IMR-90 (cell line): Measurements from ENCODE around the gene MTCP1. TPM values are rescaled to one million over a fixed set of nuclear protein-coding genes. Genes with fewer than 3 reads are reported as not detected.

Experiments
- ATAC-seq: fragments of 200-7000 bp; cut with Tn5 transposase; 2 replicates; pipeline ENCODE4 v1.9.1; 2020; ENCODE audit warnings: low read depth, mild to moderate bottlenecking, moderate library complexity
- BruUV-seq: library from RNA; stranded (reverse); fragments of 400-500 nt; replicated peaks from 2 replicates; lab custom pipeline; 2021; lab: Mats Ljungman, UMichigan
- CTCF ChIA-PET: fragments of 300-600 bp; formaldehyde crosslinking; extraction: SDS; loops from one replicate; lab custom pipeline; 2021; ENCODE audit warnings: antibody characterized with exemption; lab: Yijun Ruan, JAX
- POLR2A ChIA-PET: fragments of 300-600 bp; sonication (Branson Sonifier 250); formaldehyde crosslinking; loops from one replicate; lab custom pipeline; 2022; ENCODE audit warnings: antibody characterized with exemption; ENCODE audit not compliant: unreplicated experiment; lab: Charles Lee
- DNase-seq: peaks from one replicate; pipeline ENCODE4 v3.0.0; 2013
- H2AFZ ChIP-seq: replicated peaks from 2 replicates; pipeline ENCODE3; 2013; ENCODE audit warnings: low read length, mild to moderate bottlenecking; ENCODE audit not compliant: poor library complexity
- H2AK5ac ChIP-seq: 2 replicates; pipeline ENCODE4 v1.6.1; 2013; ENCODE audit warnings: low read depth, low read length, inconsistent platforms
- H2AK9ac ChIP-seq: replicated peaks from 2 replicates; pipeline ENCODE3; 2013; ENCODE audit warnings: mild to moderate bottlenecking, low read depth, low read length, moderate library complexity; ENCODE audit not compliant: poor library complexity
- H2BK120ac ChIP-seq: 2 replicates; pipeline ENCODE4 v1.6.1; 2013; ENCODE audit warnings: low read depth, low read length, inconsistent platforms
- H2BK15ac ChIP-seq: 3 replicates; pipeline ENCODE4 v1.6.1; 2013; ENCODE audit warnings: low read depth, low read length, inconsistent platforms
- H2BK20ac ChIP-seq: 2 replicates; pipeline ENCODE4 v1.6.1; 2013; ENCODE audit warnings: low read depth, mild to moderate bottlenecking, inconsistent platforms, low read length, moderate library complexity
- H2BK5ac ChIP-seq: 2 replicates; pipeline ENCODE4 v1.6.1; 2013; ENCODE audit warnings: mild to moderate bottlenecking, low read depth, low read length, inconsistent platforms; ENCODE audit not compliant: poor library complexity, severe bottlenecking
- H3K14ac ChIP-seq: replicated peaks from 2 replicates; pipeline ENCODE4 v1.6.1; 2013; ENCODE audit warnings: low read depth, low read length, inconsistent platforms
- H3K18ac ChIP-seq: 2 replicates; pipeline ENCODE4 v1.6.1; 2013; ENCODE audit warnings: low read depth, low read length, control low read depth
- H3K23ac ChIP-seq: 2 replicates; pipeline ENCODE4 v1.6.1; 2013; ENCODE audit warnings: low read depth, low read length, inconsistent platforms
- H3K27ac ChIP-seq: 2 replicates; pipeline ENCODE4 v1.5.1; 2013; ENCODE audit warnings: mild to moderate bottlenecking, control low read depth, low read length; ENCODE audit not compliant: insufficient read depth
- H3K27me3 ChIP-seq: 2 replicates; pipeline ENCODE4 v1.6.1; 2013; ENCODE audit warnings: low read length; ENCODE audit not compliant: control insufficient read depth, insufficient read depth
- H3K36me3 ChIP-seq: 2 replicates; pipeline ENCODE4 v1.6.1; 2013; ENCODE audit warnings: low read length, mixed read lengths; ENCODE audit not compliant: control insufficient read depth, insufficient read depth
- H3K4ac ChIP-seq: 2 replicates; pipeline ENCODE4 v1.6.1; 2013; ENCODE audit warnings: low read depth, low read length, inconsistent platforms
- H3K4me1 ChIP-seq: 2 replicates; pipeline ENCODE4 v1.6.1; 2013; ENCODE audit warnings: low read length, mixed read lengths; ENCODE audit not compliant: control insufficient read depth, insufficient read depth
- H3K4me2 ChIP-seq: 2 replicates; pipeline ENCODE4 v1.6.1; 2013; ENCODE audit warnings: low read depth, mild to moderate bottlenecking, control low read depth, low read length, moderate library complexity
- H3K4me3 ChIP-seq: 2 replicates; pipeline ENCODE4 v1.5.1; 2013; ENCODE audit warnings: low read depth, mild to moderate bottlenecking, control low read depth, low read length, moderate library complexity; ENCODE audit not compliant: insufficient read depth
- H3K56ac ChIP-seq: 2 replicates; pipeline ENCODE4 v1.6.1; 2013; ENCODE audit warnings: low read length, inconsistent platforms; ENCODE audit not compliant: insufficient read depth; ENCODE audit errors: extremely low read depth
- H3K79me1 ChIP-seq, 2 experiments: 2 replicates each; pipeline ENCODE4 v1.6.1; 2013; ENCODE audit warnings: low read length in 2 of 2, inconsistent platforms in 1 of 2, low read depth in 1 of 2
- H3K9ac ChIP-seq: 2 replicates; pipeline ENCODE4 v1.6.1; 2013; ENCODE audit warnings: low read depth, low read length, control low read depth
- H3K9me1 ChIP-seq: 2 replicates; pipeline ENCODE4 v1.6.1; 2013; ENCODE audit warnings: low read length, inconsistent platforms; ENCODE audit not compliant: insufficient read depth
- H3K9me3 ChIP-seq: 2 replicates; pipeline ENCODE4 v1.6.1; 2013; ENCODE audit warnings: low read length; ENCODE audit not compliant: control insufficient read depth, insufficient read depth
- H4K20me1 ChIP-seq: 2 replicates; pipeline ENCODE4 v1.6.1; 2013; ENCODE audit warnings: low read length, inconsistent platforms; ENCODE audit not compliant: insufficient read depth
- H4K5ac ChIP-seq: 2 replicates; pipeline ENCODE4 v1.6.1; 2013; ENCODE audit warnings: mild to moderate bottlenecking, low read depth, low read length, control low read depth
- H4K8ac ChIP-seq, 2 experiments: 2 replicates each; pipeline ENCODE4 v1.6.1; 2013; ENCODE audit warnings: low read depth in 2 of 2, low read length in 2 of 2, control low read depth in 1 of 2, inconsistent platforms in 1 of 2
- H4K91ac ChIP-seq: 2 replicates; pipeline ENCODE4 v1.6.1; 2013; ENCODE audit warnings: low read depth, low read length, inconsistent platforms; ENCODE audit not compliant: insufficient read depth
- BHLHE40 ChIP-seq: fragments of 150-350 bp; IDR thresholded peaks from 2 replicates; pipeline ENCODE4 v1.6.1; 2016; ENCODE audit warnings: mild to moderate bottlenecking, low read depth, low read length
- CTCF ChIP-seq: conservative IDR thresholded peaks from 2 replicates; pipeline ENCODE4 v1.5.1; 2012; ENCODE audit warnings: mild to moderate bottlenecking, low read depth, low read length, improper control_type of control experiment
- ELK1 ChIP-seq: fragments of 150-350 bp; IDR thresholded peaks from 2 replicates; pipeline ENCODE4 v1.6.1; 2016; ENCODE audit warnings: low read depth, mild to moderate bottlenecking, low read length, moderate library complexity, borderline replicate concordance
- FOS ChIP-seq: fragments of 150-350 bp; IDR thresholded peaks from 2 replicates; pipeline ENCODE4 v1.6.1; 2016; ENCODE audit warnings: low read depth, low read length
- MAZ ChIP-seq: IDR thresholded peaks from 2 replicates; pipeline ENCODE4 v1.6.1; 2012; ENCODE audit warnings: low read depth, mild to moderate bottlenecking, low read length, improper control_type of control experiment, moderate library complexity, borderline replicate concordance
- MXI1 ChIP-seq: IDR thresholded peaks from 2 replicates; pipeline ENCODE4 v1.6.1; 2012; ENCODE audit warnings: low read depth, mild to moderate bottlenecking, low read length, moderate library complexity, borderline replicate concordance
- POLR2A ChIP-seq: IDR thresholded peaks from 2 replicates; pipeline ENCODE4 v1.6.1; 2012; ENCODE audit warnings: mild to moderate bottlenecking, low read depth, low read length
- SMC3 ChIP-seq: fragments of 150-350 bp; IDR thresholded peaks from 2 replicates; pipeline ENCODE4 v1.6.1; 2016; ENCODE audit warnings: low read depth, mild to moderate bottlenecking, antibody characterized with exemption, low read length, moderate library complexity
- WGBS, 2 experiments: methylation state at CpG; one replicate each; pipeline versions ENCODE4 v1.1.5 to v1.1.7; 2013; ENCODE audit warnings: missing lambda C conversion rate in 2 of 2; ENCODE audit not compliant: insufficient read length in 1 of 2; ENCODE audit errors: extremely low coverage in 2 of 2; 5-methylcytosine and 5-hydroxymethylcytosine counted together
- dilution Hi-C: fragments of 300-500 bp; cut with HindIII; formaldehyde crosslinking; loops from one replicate; pipeline ENCODE4 v1.14.3; 2018; ENCODE audit warnings: low sequenced_read_pairs; ENCODE audit not compliant: unreplicated experiment
- in situ Hi-C: fragments of 300-500 bp; cut with MboI; formaldehyde crosslinking; loops from 3 replicates; pipeline ENCODE4 v1.14.3; 2019; ENCODE audit warnings: low sequenced_read_pairs, inconsistent platforms, mixed read lengths
- intact Hi-C: fragments of 100-400 bp; cut with micrococcal nuclease; formaldehyde crosslinking; loops from 2 replicates; pipeline ENCODE4 v1.10.0; 2022
- polyA plus RNA-seq, 3 experiments: library from polyadenylated mRNA; depleted of rRNA; stranded (reverse); fragments of >200 nt; gene quantifications; 2 replicates each; pipeline ENCODE4 v1.2.3, GENCODE V29; 2012; ENCODE audit warnings: low replicate concordance in 1 of 3
- total RNA-seq: library from RNA; depleted of rRNA; stranded (reverse); fragments of >200 nt; gene quantifications from 2 replicates; pipeline ENCODE4 v1.2.3, GENCODE V29; 2012

The MTCP1 gene
- total and polyA plus RNA-seq, 2 of the 4 experiments (the other 2 are of a cell fraction), result 0.54 to 4.2 TPM

- Histone ChIP-seq H3K36me3 (no peaks in the 10 kb centered on the region), H3K18ac (no peak overlapping the region), H3K27me3 (no peaks in the 10 kb centered on the region), H2AK5ac (no peak overlapping the region), H3K14ac (no peak overlapping the region), H3K4me2 (0 out of 2 replicates have a peak overlapping the region, but pooled peaks have one; percentile 4), H4K91ac (no peak overlapping the region), H2AK9ac (no peak overlapping the region), H3K9ac (no peak overlapping the region), H4K5ac (no peak overlapping the region), H3K56ac (no peak overlapping the region), H2AFZ (peak overlapping the region; percentile 66), H3K4me1 (peaks cover 6% of the 10 kb centered on the region), H3K4me3 (no peak overlapping the region), H3K23ac (no peak overlapping the region), H4K8ac (no peak overlapping the region), H2BK20ac (no peak overlapping the region), H3K9me3 (no peaks in the 10 kb centered on the region), H2BK5ac (peak overlapping the region; percentile 1), H2BK120ac (no peak overlapping the region), H3K27ac (no peak overlapping the region), H4K20me1 (no peaks in the 10 kb centered on the region), H2BK15ac (no peak overlapping the region), H3K79me1 (peaks cover 8 to 33% of the 10 kb centered on the region in 2 experiments; a peak in 3 of 4 replicates), H3K9me1 (no peaks in the 10 kb centered on the region), H3K4ac (no peak overlapping the region; the same call in 1 of the 2 replicates)
- peak; percentile 70 for DNase-seq
- TF ChIP-seq ELK1 (no peak), MAZ (no peak), BHLHE40 (0 out of 2 replicates have a peak, but pooled peaks have one; percentile 21), CTCF (no peak), FOS (peak; percentile 68), SMC3 (no peak), MXI1 (no peak), POLR2A (no peak)
- in situ Hi-C loops, result no loop called here
- BruUV-seq, result no TSS peak
- 0 out of 2 replicates have a peak, but pooled peaks have one; percentile 4 for ATAC-seq
- dilution Hi-C loops, result no loop called here
- intact Hi-C loops, result no loop called here
- ChIA-PET POLR2A (no interaction called here), CTCF (no interaction called here)
- WGBS, 2 experiments, result no CpG with 5 or more reads among the region's 1 CpG
Measured at GRCh38 chrX:155068165-155068564, 2.8 kb downstream of the MTCP1 start.
